NCI-H146 treated with DMSO at 0.1 percent for 48 hours (cell line): Measurements from ENCODE around the gene RPE65.
"Not testable (repeated sequence)": the region's sequence is repeated elsewhere in the genome, so short reads cannot be mapped to it uniquely, and the experiment has no call there.

Experiments
- DNase-seq: peaks from one replicate; lab custom pipeline; 2025; ENCODE audit not compliant: unreplicated experiment; lab: John Stamatoyannopoulos, UW

RPE65 gene

GRCh38 chr1:68449901-68450300, at the start of gene RPE65:
Gene RPE65, minus strand, starts transcription at chr1:68449954. Its CDS starts 49 bp downstream, at chr1:68449905.
- no peak for DNase-seq

- no peak for DNase-seq
Measured at GRCh38 chr1:68497358-68497698, 47.6 kb upstream of the RPE65 start.

- DNase-seq: peak; percentile 82
Measured at GRCh38 chr1:68496680-68497357, 47.1 kb upstream of the RPE65 start, which contains the start of gene DEPDC1. Gene DEPDC1, minus strand, starts transcription at chr1:68497082. Its CDS starts 83 bp downstream, at chr1:68496999.

- DNase-seq: no peak
Measured at GRCh38 chr1:68495968-68496679, 46.4 kb upstream of the RPE65 start.

GRCh38 chr1:68495532-68495931, 45.8 kb upstream of the RPE65 start:
- DNase-seq: no peak

- no peak for DNase-seq
Measured at GRCh38 chr1:68493193-68493592, 43.4 kb upstream of the RPE65 start.

GRCh38 chr1:68492255-68492654, 42.5 kb upstream of the RPE65 start:
- DNase-seq: not testable (repeated sequence)

- no peak for DNase-seq
Measured at GRCh38 chr1:68490046-68490651, 40.4 kb upstream of the RPE65 start.

- DNase-seq: no peak
Measured at GRCh38 chr1:68485431-68486022, 35.8 kb upstream of the RPE65 start.

GRCh38 chr1:68484618-68485017, 34.9 kb upstream of the RPE65 start:
- no peak for DNase-seq

- DNase-seq: no peak
Measured at GRCh38 chr1:68481041-68481440, 31.3 kb upstream of the RPE65 start.

GRCh38 chr1:68479501-68479900, 29.7 kb upstream of the RPE65 start:
- DNase-seq: no peak

- DNase-seq: no peak
Measured at GRCh38 chr1:68478662-68479061, 28.9 kb upstream of the RPE65 start.

- not testable (repeated sequence) for DNase-seq
Measured at GRCh38 chr1:68476626-68477025, 26.9 kb upstream of the RPE65 start.

- no peak for DNase-seq
Measured at GRCh38 chr1:68473060-68473459, 23.3 kb upstream of the RPE65 start.

- no peak for DNase-seq
Measured at GRCh38 chr1:68470388-68470970, 20.7 kb upstream of the RPE65 start.

GRCh38 chr1:68464891-68465290, 15.1 kb upstream of the RPE65 start:
- no peak for DNase-seq

GRCh38 chr1:68460935-68461334, 11.2 kb upstream of the RPE65 start:
- no peak for DNase-seq

- no peak for DNase-seq
Measured at GRCh38 chr1:68459796-68460195, 10.0 kb upstream of the RPE65 start.

- DNase-seq: no peak
Measured at GRCh38 chr1:68459091-68459490, 9.3 kb upstream of the RPE65 start.

GRCh38 chr1:68456202-68456601, 6.4 kb upstream of the RPE65 start:
- DNase-seq: no peak
